NK-92 (cell line): ENCODE measurements around the gene SLC6A13.
"Not testable (repeated sequence)": the region's sequence is repeated elsewhere in the genome, so short reads cannot be mapped to it uniquely, and the experiment has no call there.

Source experiments
- DNase-seq: peaks from one replicate; lab custom pipeline; 2025; ENCODE audit not compliant: unreplicated experiment; lab: John Stamatoyannopoulos, UW

The SLC6A13 gene

GRCh38 chr12:217029-217428 is 45.6 kb downstream of the SLC6A13 start:
- DNase-seq, result not testable (repeated sequence)

DNA sequence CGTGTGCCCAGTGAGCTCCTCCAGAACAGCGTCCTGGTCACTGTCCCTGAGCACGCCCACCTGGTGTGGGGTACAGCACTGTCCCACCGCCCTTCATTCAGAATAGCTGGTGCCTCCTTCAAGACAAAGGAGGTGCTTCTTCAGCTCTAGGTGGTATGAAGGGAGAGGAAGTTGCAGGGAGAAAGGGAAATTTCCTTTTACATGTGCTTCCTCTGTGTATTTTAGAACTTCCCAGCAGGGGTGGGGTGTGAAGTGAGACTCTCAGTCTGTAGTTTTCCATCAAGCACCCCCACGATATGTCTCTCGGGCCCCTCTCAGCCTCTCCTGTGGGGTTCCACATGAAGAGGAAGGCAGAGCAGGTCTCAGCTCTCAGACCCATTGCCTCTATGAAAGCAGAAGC is 47.5 kb downstream of the SLC6A13 start:
- DNase-seq, result no peak

DNA sequence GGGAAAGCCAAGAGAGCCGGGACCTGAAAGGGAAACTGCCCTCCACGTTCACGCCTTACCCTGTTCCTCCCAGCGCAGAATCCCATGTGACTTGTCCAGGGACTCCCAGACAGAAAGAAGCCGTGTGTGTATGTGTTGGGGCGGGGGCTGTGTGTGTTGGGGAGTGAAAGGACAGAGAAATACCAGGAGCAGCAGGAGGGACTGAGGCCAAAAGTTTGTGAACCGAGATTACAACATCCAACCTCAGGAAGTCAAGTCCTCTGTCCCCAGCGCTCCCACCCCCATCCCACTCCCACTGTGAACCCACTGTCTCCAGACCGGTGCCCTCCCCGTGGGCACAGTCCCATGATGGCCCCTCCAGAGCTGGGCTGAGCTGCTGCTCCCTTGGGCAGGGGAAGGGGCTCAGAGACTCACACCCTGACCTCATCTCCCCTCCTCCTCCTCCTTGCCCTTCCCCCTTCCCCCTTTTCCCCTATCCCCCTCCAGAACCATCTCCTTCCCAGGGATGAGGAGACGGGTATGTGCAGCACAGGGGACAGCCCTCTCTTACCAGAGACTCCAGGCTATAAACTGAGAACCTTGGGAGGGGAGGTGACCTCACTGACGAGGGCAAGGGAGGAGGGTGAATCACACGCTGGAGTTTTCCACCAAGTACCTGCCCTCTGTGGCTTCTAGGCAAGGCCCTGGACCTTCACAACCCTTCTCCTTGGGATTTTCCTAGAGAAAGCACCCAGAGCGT is 48.5 kb downstream of the SLC6A13 start, which contains the start of gene SLC6A12:
TSS of gene SLC6A12 (minus strand) at position 155 of the 739 bp plus-strand sequence. CDS start 4,171 bp downstream, outside the sequence.
- DNase-seq, result no peak

GRCh38 chr12:213527-213932 is 49.1 kb downstream of the SLC6A13 start:
- DNase-seq, result no peak

GRCh38 chr12:212715-213526 is 49.7 kb downstream of the SLC6A13 start:
- no peak for DNase-seq

GRCh38 chr12:212415-212714 is 50.3 kb downstream of the SLC6A13 start:
- DNase-seq, result no peak

GRCh38 chr12:211639-212414 is 50.8 kb downstream of the SLC6A13 start:
- DNase-seq, result no peak

DNA sequence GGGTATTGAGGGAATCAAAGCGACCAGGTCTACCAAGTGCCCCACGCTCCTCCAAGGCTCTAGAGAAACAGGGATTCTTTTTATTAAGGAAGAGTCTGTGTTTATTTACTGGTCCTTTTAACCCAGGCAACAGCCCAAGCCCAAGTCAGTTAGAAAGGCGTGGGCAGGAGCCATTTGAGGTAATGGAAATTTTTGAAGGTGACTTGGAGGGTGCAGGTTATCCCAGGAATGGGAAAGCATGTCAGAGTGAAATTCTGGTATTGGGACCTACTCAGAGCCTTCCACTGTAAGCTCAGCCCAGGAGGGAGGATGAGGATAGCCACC is 51.5 kb downstream of the SLC6A13 start:
- no peak for DNase-seq

DNA sequence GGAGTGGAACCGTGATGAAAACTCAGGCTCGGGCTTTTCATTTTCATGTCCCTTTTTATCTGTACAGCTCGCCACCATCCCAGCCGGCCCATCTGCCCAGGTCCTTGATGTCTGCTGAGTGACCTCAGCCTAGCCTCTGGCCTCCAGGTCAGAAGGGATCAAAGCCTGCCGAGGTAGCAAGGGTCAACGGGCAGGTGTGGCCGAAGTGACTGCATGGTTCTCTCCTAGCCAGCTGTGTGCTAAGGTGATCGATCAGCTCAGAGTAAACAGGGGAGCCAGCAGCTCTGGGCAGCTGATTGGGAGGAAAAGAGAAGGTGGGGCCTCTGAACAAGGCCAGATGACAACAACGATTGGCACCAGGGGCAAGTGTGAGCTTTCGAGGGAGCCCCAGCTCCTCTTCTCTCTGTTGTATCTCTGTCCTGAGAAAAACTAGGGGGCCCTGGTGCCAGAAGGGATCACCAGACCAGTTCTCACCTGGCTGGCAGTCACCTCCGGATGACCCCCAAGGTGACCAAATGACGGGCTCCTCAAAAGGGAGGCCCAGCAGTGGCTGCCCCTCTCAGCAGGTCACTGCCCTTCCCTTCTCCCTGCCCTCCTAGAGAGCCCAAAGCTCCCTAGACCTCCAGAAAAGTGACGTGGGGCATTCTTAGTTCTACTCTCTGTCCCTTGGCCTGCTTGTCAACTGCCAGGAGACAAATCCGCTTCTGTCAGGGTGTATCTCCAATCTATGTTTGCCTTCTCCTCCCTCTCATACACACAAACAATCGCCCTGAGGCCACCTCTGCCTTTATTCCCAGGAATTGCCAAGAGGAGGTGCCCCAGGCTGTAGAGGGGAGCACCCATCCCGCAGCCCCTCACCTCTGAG is 52.1 kb downstream of the SLC6A13 start:
- no peak for DNase-seq

GRCh38 chr12:209851-210250 is 52.8 kb downstream of the SLC6A13 start:
- DNase-seq, result no peak

GRCh38 chr12:209246-209645 is 53.4 kb downstream of the SLC6A13 start:
- no peak for DNase-seq

- DNase-seq, result no peak
These were observed 53.8 kb downstream of the SLC6A13 start for GRCh38 chr12:208813-209212.

GRCh38 chr12:207804-208203 is 54.8 kb downstream of the SLC6A13 start:
- DNase-seq, result no peak

- DNase-seq, result no peak
These were observed 55.7 kb downstream of the SLC6A13 start for GRCh38 chr12:206746-207440.

GRCh38 chr12:205026-205425 is 57.6 kb downstream of the SLC6A13 start:
- no peak for DNase-seq

DNA sequence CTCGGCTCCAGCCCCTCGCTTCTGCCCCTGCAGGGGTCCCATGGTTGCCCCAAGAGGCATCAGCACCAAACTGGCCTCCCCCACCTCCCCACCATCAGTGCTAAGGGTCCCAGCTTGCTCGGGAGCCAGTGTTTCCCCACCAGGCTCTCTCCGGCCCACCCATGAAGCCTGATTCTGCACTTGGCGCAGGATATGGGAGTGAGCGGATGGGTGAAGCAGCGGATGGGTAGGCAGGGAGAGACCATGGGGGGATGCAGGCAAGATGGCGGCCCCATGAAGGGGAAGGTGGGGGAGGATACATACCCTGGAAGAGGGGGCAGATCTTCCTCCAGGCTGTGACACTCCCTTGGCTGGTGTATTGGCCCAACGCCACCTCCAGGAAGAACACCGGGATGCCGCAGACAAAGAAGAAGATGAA is 58.4 kb downstream of the SLC6A13 start:
- DNase-seq, result no peak

DNA sequence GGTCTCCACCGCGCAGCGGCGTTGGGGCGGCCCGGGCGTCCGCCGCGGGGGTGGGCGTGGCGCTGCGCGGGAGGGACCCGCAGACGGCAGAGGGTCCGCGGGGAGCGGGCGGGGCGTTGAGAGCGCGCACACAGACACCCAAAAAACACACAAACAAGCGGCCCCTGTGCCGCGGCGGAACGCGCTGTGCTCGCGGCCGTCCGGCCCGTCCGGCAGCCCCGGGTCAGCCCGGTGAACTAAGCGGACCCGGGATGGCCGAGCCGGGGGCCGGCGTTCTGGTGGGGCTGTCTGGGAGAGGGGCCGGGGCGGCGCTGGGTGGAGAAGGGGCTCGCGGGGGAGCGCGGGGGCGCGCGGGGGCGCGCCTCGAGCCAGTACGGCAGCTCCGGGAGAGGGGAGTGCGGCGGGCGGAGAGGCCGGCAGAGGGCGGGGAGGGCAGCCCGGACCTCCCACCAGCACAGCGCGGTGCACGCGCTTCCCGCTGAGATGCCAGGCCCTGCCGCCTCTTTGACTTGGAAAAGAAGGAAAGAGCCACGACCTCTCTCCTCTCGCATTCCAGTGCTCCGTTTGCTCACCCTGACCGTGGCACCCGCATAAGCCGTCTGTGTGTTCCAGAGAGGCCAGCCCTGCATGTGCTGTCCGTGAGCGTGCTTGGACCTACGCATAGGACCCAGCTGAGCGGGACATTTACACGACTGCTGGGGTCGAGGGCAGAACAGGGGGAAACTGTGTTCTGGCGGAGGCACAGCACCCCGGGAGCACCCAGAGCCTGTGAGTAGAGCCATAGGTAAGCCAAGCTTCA is 59.0 kb downstream of the SLC6A13 start:
- no peak for DNase-seq

GRCh38 chr12:203074-203461 is 59.6 kb downstream of the SLC6A13 start:
- DNase-seq, result no peak

DNA sequence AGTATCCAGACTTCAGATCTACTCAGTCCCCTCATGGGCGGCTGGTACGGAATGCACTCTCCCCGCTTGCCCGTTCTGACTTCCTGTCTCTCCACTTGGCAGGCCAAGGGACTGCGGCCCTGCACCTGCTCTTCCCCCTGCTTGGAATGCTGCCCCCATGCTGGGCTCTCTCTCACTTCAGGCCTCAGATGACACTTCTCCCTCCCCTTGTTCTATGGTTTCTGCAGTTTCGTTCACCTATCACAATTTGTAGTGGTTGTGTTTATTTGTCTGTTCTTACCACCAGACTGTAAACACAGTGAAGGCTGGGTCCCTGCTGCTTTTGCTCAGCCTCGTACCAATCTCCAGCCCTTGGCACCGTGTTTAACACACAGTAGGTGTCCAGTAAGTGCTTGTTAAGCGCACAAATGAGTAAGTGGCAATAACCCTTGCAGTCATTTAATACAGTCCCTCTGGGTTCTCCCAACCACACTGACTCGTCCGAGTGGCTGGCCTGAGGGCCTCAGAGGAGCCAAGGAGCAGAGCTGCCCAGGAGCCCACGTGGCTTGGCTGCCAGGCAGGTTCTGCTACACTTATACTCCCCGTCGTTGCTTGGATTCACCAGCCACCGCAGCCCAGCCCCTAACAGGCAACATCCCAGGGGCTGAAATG is 60.4 kb downstream of the SLC6A13 start:
- DNase-seq, result no peak
